H1 (cell line): ENCODE data around the gene WDR19. TPM values are rescaled to one million over a fixed set of nuclear protein-coding genes. Genes with fewer than 3 reads are reported as not detected.

ENCODE experiments used
- CTCF ChIA-PET: fragments of 300-600 bp; sonication (Branson Sonifier 250); formaldehyde crosslinking; loops from one replicate; lab custom pipeline; 2021; ENCODE audit not compliant: partially characterized antibody; lab: Charles Lee
- POLR2A ChIA-PET: fragments of 300-600 bp; sonication (Branson Sonifier 250); formaldehyde crosslinking; loops from one replicate; lab custom pipeline; 2021; ENCODE audit warnings: inconsistent platforms; ENCODE audit not compliant: partially characterized antibody; lab: Charles Lee
- DNase-seq, 2 experiments: peaks; one replicate each; pipeline versions ENCODE4 v3.0.0 to v3.0.0-alpha.2; 2010 to 2022; ENCODE audit warnings: low spot score in 2 of 2, low read depth in 1 of 2, mixed read lengths in 1 of 2
- FAIRE-seq: peaks from 2 replicates; lab custom pipeline; 2011; peaks lifted over from hg19 to GRCh38; lab: Jason Lieb, UNC
- H2AFZ ChIP-seq: 2 replicates; pipeline ENCODE4 v1.8.1; 2012; ENCODE audit warnings: low read length, inconsistent platforms
- H2AK5ac ChIP-seq: 2 replicates; pipeline ENCODE4 v1.6.1; 2013; ENCODE audit warnings: low read depth, low read length
- H2BK120ac ChIP-seq: replicated peaks from 2 replicates; pipeline ENCODE3; 2013; ENCODE audit warnings: low read depth, low read length, inconsistent platforms
- H2BK12ac ChIP-seq: 2 replicates; pipeline ENCODE4 v1.6.1; 2013; ENCODE audit warnings: low read depth, low read length
- H2BK15ac ChIP-seq: 2 replicates; pipeline ENCODE4 v1.6.1; 2013; ENCODE audit warnings: low read length
- H2BK20ac ChIP-seq: 2 replicates; pipeline ENCODE4 v1.6.1; 2013; ENCODE audit warnings: low read length
- H2BK5ac ChIP-seq: 2 replicates; pipeline ENCODE4 v1.6.1; 2013; ENCODE audit warnings: low read depth, low read length
- H3K14ac ChIP-seq: 2 replicates; pipeline ENCODE4 v1.6.1; 2013; ENCODE audit warnings: inconsistent platforms; ENCODE audit not compliant: insufficient read length
- H3K18ac ChIP-seq: 2 replicates; pipeline ENCODE4 v1.6.1; 2013; ENCODE audit warnings: low read length; ENCODE audit errors: extremely low read depth
- H3K23ac ChIP-seq: 2 replicates; pipeline ENCODE4 v1.6.1; 2013; ENCODE audit warnings: inconsistent platforms; ENCODE audit not compliant: insufficient read length
- H3K23me2 ChIP-seq: 2 replicates; pipeline ENCODE4 v1.6.1; 2013; ENCODE audit warnings: low read depth, low read length
- H3K27ac ChIP-seq: 2 replicates; pipeline ENCODE4 v1.6.1; 2011; ENCODE audit warnings: low read depth, low read length, inconsistent platforms
- H3K27me3 ChIP-seq, 4 experiments: replicated peaks in 1 of 4; 1 replicate in 1 of 4; 2 replicates in 3 of 4; pipeline versions ENCODE4 v1.6.1 to v1.8.1; 2011 to 2013; ENCODE audit warnings: low read length in 3 of 4, mild to moderate bottlenecking in 3 of 4, inconsistent platforms in 2 of 4, mixed read lengths in 2 of 4, moderate library complexity in 1 of 4; ENCODE audit not compliant: control insufficient read depth in 3 of 4, insufficient read depth in 3 of 4; ENCODE audit errors: extremely low read depth in 1 of 4
- H3K36me3 ChIP-seq, 4 experiments: 2 replicates each; pipeline versions ENCODE4 v1.6.1 to v1.8.1; 2011 to 2013; ENCODE audit warnings: mild to moderate bottlenecking in 4 of 4, low read length in 3 of 4, moderate library complexity in 2 of 4, control low read depth in 1 of 4, inconsistent platforms in 1 of 4; ENCODE audit not compliant: insufficient read depth in 4 of 4, control insufficient read depth in 2 of 4
- H3K4ac ChIP-seq: replicated peaks from 2 replicates; pipeline ENCODE3; 2013; ENCODE audit warnings: low read length, low read depth, mixed read lengths, inconsistent platforms; ENCODE audit not compliant: insufficient read length
- H3K4me1 ChIP-seq, 4 experiments: replicated peaks in 1 of 4; 1 replicate in 1 of 4; 2 replicates in 3 of 4; pipeline versions ENCODE4 v1.6.1 to v1.8.1; 2011 to 2013; ENCODE audit warnings: low read length in 3 of 4, inconsistent platforms in 2 of 4, mixed read lengths in 1 of 4; ENCODE audit not compliant: insufficient read depth in 4 of 4, control insufficient read depth in 3 of 4
- H3K4me2 ChIP-seq, 2 experiments: 2 replicates each; pipeline versions ENCODE4 v1.6.1 to v1.8.1; 2011 to 2013; ENCODE audit warnings: low read depth in 2 of 2, low read length in 2 of 2, control low read depth in 1 of 2, inconsistent platforms in 1 of 2, mild to moderate bottlenecking in 1 of 2; ENCODE audit not compliant: insufficient read depth in 1 of 2
- H3K4me3 ChIP-seq, 4 experiments: fragments of 200-600, 300-600 bp in 1 of 4; sonication (generic), shearing (Covaris generic), sonication (Bioruptor Twin) in 1 of 4; 2 replicates each; pipeline versions ENCODE4 v1.5.1 to v1.8.1; 2011 to 2016; ENCODE audit warnings: low read length in 4 of 4, low read depth in 3 of 4, control low read depth in 2 of 4, inconsistent platforms in 2 of 4, mild to moderate bottlenecking in 2 of 4, mixed read lengths in 1 of 4, moderate library complexity in 1 of 4; ENCODE audit not compliant: insufficient read depth in 2 of 4; ENCODE audit errors: extremely low read depth in 1 of 4
- H3K56ac ChIP-seq: replicated peaks from 2 replicates; pipeline ENCODE3; 2013; ENCODE audit warnings: low read depth, mild to moderate bottlenecking, mixed read lengths, low read length, inconsistent platforms; ENCODE audit not compliant: insufficient read length
- H3K79me1 ChIP-seq: 2 replicates; pipeline ENCODE4 v1.6.1; 2013; ENCODE audit warnings: low read depth, low read length, control low read depth
- H3K79me2 ChIP-seq, 2 experiments: 2 replicates each; pipeline versions ENCODE4 v1.6.1 to v1.8.1; 2012 to 2013; ENCODE audit warnings: low read length in 2 of 2, mild to moderate bottlenecking in 2 of 2, inconsistent platforms in 1 of 2; ENCODE audit not compliant: insufficient read depth in 2 of 2, control insufficient read depth in 1 of 2
- H3K9ac ChIP-seq, 4 experiments: replicated peaks in 1 of 4; 1 replicate in 1 of 4; 2 replicates in 3 of 4; pipeline versions ENCODE4 v1.6.1 to v1.8.1; 2011 to 2013; ENCODE audit warnings: low read depth in 3 of 4, low read length in 3 of 4, control low read depth in 2 of 4, mild to moderate bottlenecking in 2 of 4, moderate library complexity in 2 of 4, inconsistent platforms in 1 of 4; ENCODE audit errors: extremely low read depth in 1 of 4
- H3K9me3 ChIP-seq, 2 experiments: 2 replicates each; pipeline versions ENCODE4 v1.6.1 to v1.8.1; 2012 to 2013; ENCODE audit warnings: mild to moderate bottlenecking in 2 of 2, moderate library complexity in 2 of 2, control low read depth in 1 of 2, inconsistent platforms in 1 of 2, low read depth in 1 of 2, low read length in 1 of 2, mixed read lengths in 1 of 2; ENCODE audit not compliant: insufficient read depth in 2 of 2
- H4K20me1 ChIP-seq, 2 experiments: replicated peaks in 1 of 2; 2 replicates each; pipeline versions ENCODE3 to v1.8.1; 2011 to 2013; ENCODE audit warnings: inconsistent platforms in 2 of 2, low read length in 2 of 2, mild to moderate bottlenecking in 1 of 2; ENCODE audit not compliant: insufficient read depth in 2 of 2, control insufficient read depth in 1 of 2
- H4K5ac ChIP-seq: 2 replicates; pipeline ENCODE4 v1.6.1; 2013; ENCODE audit warnings: low read length, low read depth, mixed read lengths, inconsistent platforms; ENCODE audit not compliant: insufficient read length
- H4K8ac ChIP-seq: 2 replicates; pipeline ENCODE4 v1.8.0; 2013; ENCODE audit warnings: mild to moderate bottlenecking, moderate library complexity, low read length, inconsistent platforms; ENCODE audit not compliant: insufficient read depth; ENCODE audit errors: extremely low read depth
- H4K91ac ChIP-seq: replicated peaks from 2 replicates; pipeline ENCODE3; 2013; ENCODE audit warnings: low read length, mixed read lengths, inconsistent platforms; ENCODE audit not compliant: insufficient read length
- RXRA ChIP-seq: IDR thresholded peaks from 2 replicates; pipeline ENCODE4 v1.6.1; 2011; ENCODE audit warnings: low read depth, mild to moderate bottlenecking, low read length, moderate library complexity; ENCODE audit not compliant: insufficient read depth
- SIX5 ChIP-seq: IDR thresholded peaks from 2 replicates; pipeline ENCODE4 v1.6.1; 2011; ENCODE audit warnings: mild to moderate bottlenecking, low read depth, low read length
- SP2 ChIP-seq: IDR thresholded peaks from 2 replicates; pipeline ENCODE4 v1.6.1; 2012; ENCODE audit warnings: mild to moderate bottlenecking, low read length, inconsistent platforms
- whole genome bisulfite sequencing, 2 experiments: shearing (Covaris generic) in 1 of 2; methylation state at CpG; one replicate each; pipeline versions ENCODE4 v1.1.6 to v1.1.7; 2013 to 2015; ENCODE audit warnings: low lambda C conversion rate in 2 of 2, mixed read lengths in 2 of 2, inconsistent platforms in 1 of 2, low coverage in 1 of 2, missing lambda C conversion rate in 1 of 2; ENCODE audit not compliant: insufficient replicate concordance in 2 of 2, insufficient coverage in 1 of 2, insufficient read length in 1 of 2; ENCODE audit errors: extremely low coverage in 1 of 2, missing lambda C conversion rate in 1 of 2; 5-methylcytosine and 5-hydroxymethylcytosine counted together
- polyA plus RNA-seq, 7 experiments: library from polyadenylated mRNA; depleted of rRNA in 3 of 7; stranded (reverse) in 5 of 7; unstranded in 2 of 7; fragments of >200 nt in 5 of 7; fragments of 200-250 nt in 2 of 7; gene quantifications; 1 replicate in 5 of 7; 2 replicates in 1 of 7; 4 replicates in 1 of 7; pipeline versions ENCODE4 v1.2.1 to v1.2.3, GENCODE V29; 2011 to 2013; ENCODE audit warnings: missing spikeins in 2 of 7, mixed read lengths in 2 of 7
- total RNA-seq: library from RNA; stranded (reverse); fragmentation: NEBNext Ultra II Directional; extraction: Animal tissue kit (Norgen Biotek cat#: 25700); gene quantifications from 2 replicates; pipeline ENCODE4 v1.2.1, GENCODE V29; 2021

WDR19 gene
- total and polyA plus RNA-seq, 2 of the 8 experiments (the other 6 are each of a cell fraction or from before 2014, with no cell fraction given), result 22.2 to 23.3 TPM

- Histone ChIP-seq H3K23ac (no peak overlapping the region), H3K79me2 (no peaks in the 10 kb centered on the region), H2BK120ac (no peak overlapping the region), H4K91ac (no peak overlapping the region), H3K79me1 (no peaks in the 10 kb centered on the region), H3K56ac (no peak overlapping the region), H3K4me3 (peak overlapping the region; percentile 23 to 55 (median 38); a peak in 5 of 8 replicates), H2BK12ac (no peak overlapping the region), H3K4me1 (no peaks in the 10 kb centered on the region; a peak in 1 of 7 replicates), H2BK15ac (no peak overlapping the region), H3K23me2 (peaks cover 4% of the 10 kb centered on the region; the same call in 1 of the 2 replicates), H3K4ac (no peak overlapping the region), H4K8ac (no peak overlapping the region), H3K4me2 (peak overlapping the region; percentile 63 to 99), H3K36me3 (no peaks in the 10 kb centered on the region), H4K5ac (no peak overlapping the region), H3K9ac (no peak overlapping the region; a peak in 1 of 7 replicates), H3K27me3 (no peaks in the 10 kb centered on the region; a peak in 1 of 7 replicates), H3K9me3 (no peaks in the 10 kb centered on the region), H4K20me1 (no peaks in the 10 kb centered on the region), H2BK20ac (no peak overlapping the region), H2AFZ (peak overlapping the region; percentile 60; the same call in 1 of the 2 replicates), H3K14ac (no peak overlapping the region), H2BK5ac (no peak overlapping the region), H2AK5ac (no peak overlapping the region), H3K18ac (no peak overlapping the region), H3K27ac (no peak overlapping the region)
- WGBS, 2 experiments, result 92% methylated on average over 9 of the region's 9 CpGs; no CpG with 5 or more reads in 1 of the 2 experiments
- POLR2A ChIA-PET, result no interaction called here
- TF ChIP-seq SIX5, result no peak
- TF ChIP-seq SP2, result no peak
- TF ChIP-seq RXRA, result no peak
- FAIRE-seq (no peak), DNase-seq (no peak)
- CTCF ChIA-PET, result interaction anchor here (0.8 to 2.0 kb wide), 8 partner anchors 11 to 426 kb away, joined by 3 to 5 read pairs (median 4); no protein-coding TSS in a partner anchor
These were observed 817 bp upstream of the WDR19 start for GRCh38 chr4:39181520-39181904.
